Measurements from ENCODE around the gene DCC.

DCC gene

DNA sequence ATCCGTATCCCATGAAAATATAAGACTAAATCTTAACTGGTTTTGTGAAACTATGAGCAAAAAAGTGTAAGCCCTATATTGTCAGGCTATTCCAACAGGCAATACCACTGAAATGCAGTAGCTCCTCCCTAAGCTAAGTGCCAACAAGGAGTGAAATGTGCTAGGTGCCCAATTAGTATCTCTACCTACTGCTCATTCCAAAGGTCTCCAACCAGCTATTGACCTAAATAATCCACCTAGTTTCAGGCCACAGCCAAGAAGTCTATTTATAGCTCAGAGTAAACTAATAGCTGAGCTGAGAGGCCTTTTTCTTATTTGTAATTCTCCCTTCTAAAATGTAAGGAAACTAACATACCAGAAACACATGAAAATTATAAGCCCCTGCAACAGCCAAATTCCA lies 482.2 kb downstream of the DCC start:
- POLR2A ChIA-PET = no interaction called here
- CTCF ChIA-PET = no interaction called here
- TF ChIP-seq, protein P1, sequence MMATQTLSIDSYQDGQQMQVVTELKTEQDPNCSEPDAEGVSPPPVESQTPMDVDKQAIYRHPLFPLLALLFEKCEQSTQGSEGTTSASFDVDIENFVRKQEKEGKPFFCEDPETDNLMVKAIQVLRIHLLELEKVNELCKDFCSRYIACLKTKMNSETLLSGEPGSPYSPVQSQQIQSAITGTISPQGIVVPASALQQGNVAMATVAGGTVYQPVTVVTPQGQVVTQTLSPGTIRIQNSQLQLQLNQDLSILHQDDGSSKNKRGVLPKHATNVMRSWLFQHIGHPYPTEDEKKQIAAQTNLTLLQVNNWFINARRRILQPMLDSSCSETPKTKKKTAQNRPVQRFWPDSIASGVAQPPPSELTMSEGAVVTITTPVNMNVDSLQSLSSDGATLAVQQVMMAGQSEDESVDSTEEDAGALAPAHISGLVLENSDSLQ (IDR thresholded peaks at IDR 0.05) = no peak
- TF ChIP-seq CTBP1 (IDR thresholded peaks at IDR 0.05; ENCODE audit: borderline replicate concordance) = no peak
- TF ChIP-seq SUZ12 (IDR thresholded peaks at IDR 0.05) = no peak
- TF ChIP-seq FOXM1 (IDR thresholded peaks at IDR 0.05; ENCODE audit: borderline replicate concordance) = no peak
- no peak for TF ChIP-seq FOXK2 (IDR thresholded peaks at IDR 0.05)
- TF ChIP-seq HDGF (IDR thresholded peaks at IDR 0.05; ENCODE audit: borderline replicate concordance) = no peak
- no peak for TF ChIP-seq LEF1 (IDR thresholded peaks at IDR 0.05; ENCODE audit: borderline replicate concordance)
- no peak for TF ChIP-seq FOXA1 (IDR thresholded peaks at IDR 0.05)
- no peak for TF ChIP-seq ARNT (IDR thresholded peaks at IDR 0.05)
- TF ChIP-seq BHLHE40 (IDR thresholded peaks at IDR 0.05; ENCODE audit: borderline replicate concordance) = no peak
- TF ChIP-seq SP1 (IDR thresholded peaks at IDR 0.05) = no peak
- no peak for DNase-seq (ENCODE audit: extremely low spot score)

DNA sequence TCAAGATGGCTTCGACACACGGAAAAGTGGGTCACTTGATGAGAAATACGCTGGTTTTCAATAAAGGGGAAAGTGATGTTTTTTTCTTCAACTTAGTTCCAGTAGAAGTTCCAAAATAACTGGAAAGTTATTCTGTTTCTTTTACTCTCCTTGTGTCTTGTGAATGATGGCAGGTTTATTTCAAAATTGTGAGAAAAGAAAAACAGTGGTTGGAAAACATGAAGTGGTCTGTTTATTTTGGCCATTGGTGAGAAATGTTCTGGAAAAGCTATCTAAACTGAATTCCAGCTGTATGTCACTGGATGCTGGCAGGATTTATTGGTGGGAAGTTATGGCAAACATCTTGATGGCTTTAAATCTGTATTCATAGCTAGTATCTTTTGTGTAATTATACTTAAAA lies 484.1 kb downstream of the DCC start:
- no peak for DNase-seq (ENCODE audit: extremely low spot score)
- no peak for TF ChIP-seq FOXA1 (IDR thresholded peaks at IDR 0.05)
- TF ChIP-seq, protein P1 (IDR thresholded peaks at IDR 0.05) = no peak
- TF ChIP-seq ZNF384 (IDR thresholded peaks at IDR 0.05) = no peak
- no peak for TF ChIP-seq TARDBP (IDR thresholded peaks at IDR 0.05)
- no peak for TF ChIP-seq CTBP1 (IDR thresholded peaks at IDR 0.05; ENCODE audit: borderline replicate concordance)
- TF ChIP-seq NFRKB (IDR thresholded peaks at IDR 0.05) = no peak
- TF ChIP-seq FOXM1 (IDR thresholded peaks at IDR 0.05; ENCODE audit: borderline replicate concordance) = no peak
- TF ChIP-seq FOXK2 (IDR thresholded peaks at IDR 0.05) = no peak
- TF ChIP-seq SP1 (IDR thresholded peaks at IDR 0.05) = no peak
- TF ChIP-seq SUZ12 (IDR thresholded peaks at IDR 0.05) = no peak
- TF ChIP-seq ELF4 (IDR thresholded peaks at IDR 0.05) = no peak
- no peak for TF ChIP-seq LEF1 (IDR thresholded peaks at IDR 0.05; ENCODE audit: borderline replicate concordance)
- TF ChIP-seq ARNT (IDR thresholded peaks at IDR 0.05) = no peak
- TF ChIP-seq BHLHE40 (IDR thresholded peaks at IDR 0.05; ENCODE audit: borderline replicate concordance) = no peak
- no peak for TF ChIP-seq L3MBTL2 (conservative IDR thresholded peaks at IDR 0.05)
- no peak for TF ChIP-seq HDGF (IDR thresholded peaks at IDR 0.05; ENCODE audit: borderline replicate concordance)
- ChIA-PET POLR2A (no interaction called here), CTCF (no interaction called here)

DNA sequence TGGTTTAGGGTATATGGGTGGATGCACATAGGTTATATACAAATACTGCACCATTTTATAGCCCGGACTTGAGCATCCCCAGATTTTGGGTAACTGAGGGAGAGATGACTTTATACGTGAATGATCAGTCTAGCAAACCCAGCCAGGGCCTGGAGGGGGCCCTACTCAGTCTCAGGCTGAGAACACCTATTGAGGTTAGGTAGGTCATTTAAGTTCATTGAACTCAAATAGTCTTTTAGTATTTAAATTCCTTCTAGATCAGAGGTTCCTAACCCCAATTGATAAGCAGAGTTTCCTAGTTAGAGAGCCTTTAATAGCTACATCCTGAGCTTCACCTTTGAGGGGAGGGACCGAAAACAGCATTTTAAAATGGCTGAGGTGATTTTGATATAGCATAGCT lies 487.0 kb downstream of the DCC start:
- POLR2A ChIA-PET = no interaction called here
- TF ChIP-seq BHLHE40 (IDR thresholded peaks at IDR 0.05; ENCODE audit: borderline replicate concordance) = no peak
- no peak for TF ChIP-seq SP1 (IDR thresholded peaks at IDR 0.05)
- TF ChIP-seq NFRKB (IDR thresholded peaks at IDR 0.05) = no peak
- TF ChIP-seq ZNF384 (IDR thresholded peaks at IDR 0.05) = no peak
- TF ChIP-seq ELF4 (IDR thresholded peaks at IDR 0.05) = no peak
- TF ChIP-seq FOXM1 (IDR thresholded peaks at IDR 0.05; ENCODE audit: borderline replicate concordance) = no peak
- TF ChIP-seq TARDBP (IDR thresholded peaks at IDR 0.05) = no peak
- TF ChIP-seq ARNT (IDR thresholded peaks at IDR 0.05) = no peak
- TF ChIP-seq FOXK2 (IDR thresholded peaks at IDR 0.05) = no peak
- TF ChIP-seq LEF1 (IDR thresholded peaks at IDR 0.05; ENCODE audit: borderline replicate concordance) = no peak
- TF ChIP-seq L3MBTL2 (conservative IDR thresholded peaks at IDR 0.05) = no peak
- no peak for TF ChIP-seq HDGF (IDR thresholded peaks at IDR 0.05; ENCODE audit: borderline replicate concordance)
- CTCF ChIA-PET = no interaction called here
- DNase-seq (ENCODE audit: extremely low spot score) = no peak

DNA sequence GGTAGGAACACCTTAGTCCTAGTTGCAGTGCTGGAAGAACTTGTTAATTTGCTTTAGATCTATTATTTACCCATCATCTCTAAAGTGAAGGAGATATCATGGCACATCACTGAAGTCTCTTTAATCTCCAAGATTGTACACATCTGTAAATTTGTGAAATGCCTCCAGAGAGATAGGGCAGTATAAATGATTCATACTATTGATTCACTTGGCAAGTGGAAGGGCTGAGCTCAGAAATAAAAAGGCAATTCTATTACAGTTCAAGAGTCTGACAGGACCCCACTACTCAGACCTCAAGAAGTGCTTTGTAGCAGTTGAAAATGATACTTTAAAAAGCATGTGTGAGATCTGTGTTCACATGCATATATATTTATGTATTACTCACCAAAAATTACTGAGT lies 489.3 kb downstream of the DCC start:
- TF ChIP-seq LEF1 (IDR thresholded peaks at IDR 0.05; ENCODE audit: borderline replicate concordance) = no peak
- no peak for TF ChIP-seq HDGF (IDR thresholded peaks at IDR 0.05; ENCODE audit: borderline replicate concordance)
- no peak for TF ChIP-seq ARNT (IDR thresholded peaks at IDR 0.05)
- TF ChIP-seq L3MBTL2 (conservative IDR thresholded peaks at IDR 0.05) = no peak
- no peak for TF ChIP-seq ZNF384 (IDR thresholded peaks at IDR 0.05)
- no peak for TF ChIP-seq FOXM1 (IDR thresholded peaks at IDR 0.05; ENCODE audit: borderline replicate concordance)
- no peak for TF ChIP-seq CTBP1 (IDR thresholded peaks at IDR 0.05; ENCODE audit: borderline replicate concordance)
- TF ChIP-seq FOXK2 (IDR thresholded peaks at IDR 0.05) = no peak
- TF ChIP-seq FOXA1 (IDR thresholded peaks at IDR 0.05) = no peak
- TF ChIP-seq TARDBP (IDR thresholded peaks at IDR 0.05) = no peak
- no peak for TF ChIP-seq SP1 (IDR thresholded peaks at IDR 0.05)
- TF ChIP-seq SUZ12 (IDR thresholded peaks at IDR 0.05) = no peak
- TF ChIP-seq, protein P1 (IDR thresholded peaks at IDR 0.05) = no peak
- no peak for TF ChIP-seq NFRKB (IDR thresholded peaks at IDR 0.05)
- no peak for TF ChIP-seq BHLHE40 (IDR thresholded peaks at IDR 0.05; ENCODE audit: borderline replicate concordance)
- POLR2A ChIA-PET = no interaction called here
- CTCF ChIA-PET = no interaction called here
- DNase-seq (ENCODE audit: extremely low spot score) = no peak

DNA sequence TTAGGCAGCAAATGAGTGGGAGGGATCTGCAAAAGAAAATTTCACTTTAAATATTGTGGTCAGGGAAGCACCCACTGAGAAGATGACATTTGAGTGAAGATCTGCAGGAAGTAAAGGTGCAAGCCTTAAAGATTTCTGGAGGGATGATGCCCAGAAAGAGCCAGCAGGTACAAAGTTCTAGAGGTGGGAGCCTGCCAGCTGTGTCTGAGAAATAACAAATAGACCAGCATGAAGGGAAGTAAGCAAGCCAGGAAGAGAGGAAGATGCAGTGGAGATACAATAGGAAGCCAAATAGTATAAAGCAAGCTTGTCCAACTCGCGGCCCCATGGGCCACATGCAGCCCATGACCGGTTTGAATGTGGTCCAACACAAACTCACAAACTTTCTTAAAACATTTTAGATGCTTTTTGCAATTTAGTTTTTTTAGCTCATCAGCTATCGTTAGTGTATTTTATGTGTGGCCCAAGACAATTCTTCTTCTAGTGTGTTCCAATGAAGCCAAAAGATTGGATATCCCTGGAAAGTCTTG lies 489.9 kb downstream of the DCC start:
- TF ChIP-seq FOXM1 (IDR thresholded peaks at IDR 0.05; ENCODE audit: borderline replicate concordance) (no peak), FOXK2 (IDR thresholded peaks at IDR 0.05) (no peak), ZNF384 (IDR thresholded peaks at IDR 0.05) (no peak), SUZ12 (IDR thresholded peaks at IDR 0.05) (no peak), L3MBTL2 (conservative IDR thresholded peaks at IDR 0.05) (no peak), FOXA1 (IDR thresholded peaks at IDR 0.05) (no peak), ARNT (IDR thresholded peaks at IDR 0.05) (no peak), CTBP1 (IDR thresholded peaks at IDR 0.05; ENCODE audit: borderline replicate concordance) (no peak), TARDBP (IDR thresholded peaks at IDR 0.05) (no peak)
- ChIA-PET POLR2A (interaction anchor here (0.7 kb wide), 1 partner anchor 27 kb away, joined by 3 read pairs; no protein-coding TSS in a partner anchor), CTCF (no interaction called here)
- no peak for DNase-seq (ENCODE audit: extremely low spot score)

DNA sequence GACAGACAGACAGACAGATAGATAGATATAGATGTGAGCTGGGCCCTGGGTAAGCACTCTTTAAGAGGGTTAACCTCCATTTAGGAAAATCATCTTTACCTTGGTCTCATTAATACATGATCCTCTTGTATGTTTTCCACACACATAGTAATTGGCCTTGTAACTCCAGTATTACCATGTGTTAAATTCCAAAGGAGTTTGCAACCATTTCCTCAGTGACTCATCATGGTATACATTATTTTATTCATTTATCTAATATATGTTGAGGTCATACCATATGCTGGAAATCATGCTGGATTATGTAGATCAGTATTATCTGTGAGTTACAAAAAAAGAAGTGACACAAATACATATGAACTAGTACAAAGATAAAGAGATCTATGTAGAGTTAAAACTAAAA lies 504.3 kb downstream of the DCC start:
- POLR2A ChIA-PET = no interaction called here
- no peak for TF ChIP-seq CTBP1 (IDR thresholded peaks at IDR 0.05; ENCODE audit: borderline replicate concordance)
- no peak for TF ChIP-seq ZNF384 (IDR thresholded peaks at IDR 0.05)
- no peak for TF ChIP-seq ELF4 (IDR thresholded peaks at IDR 0.05)
- no peak for TF ChIP-seq TARDBP (IDR thresholded peaks at IDR 0.05)
- no peak for DNase-seq (ENCODE audit: extremely low spot score)
- CTCF ChIA-PET = no interaction called here

Measured in HEK293T (cell line).